PC-9 (cell line): Measurements from ENCODE around the gene MALAT1.

ENCODE experiments used
- CTCF ChIP-seq: fragments of 200-600 bp; sonication (generic); conservative IDR thresholded peaks from 2 replicates; pipeline ENCODE4 v1.6.1; 2017; ENCODE audit warnings: mixed run types, antibody characterized with exemption, mild to moderate bottlenecking, moderate library complexity
- EZH2 ChIP-seq: fragments of 200-600 bp; sonication (generic); IDR thresholded peaks from 2 replicates; pipeline ENCODE4 v1.8.0; 2017; ENCODE audit warnings: antibody characterized with exemption, low read depth

DNA sequence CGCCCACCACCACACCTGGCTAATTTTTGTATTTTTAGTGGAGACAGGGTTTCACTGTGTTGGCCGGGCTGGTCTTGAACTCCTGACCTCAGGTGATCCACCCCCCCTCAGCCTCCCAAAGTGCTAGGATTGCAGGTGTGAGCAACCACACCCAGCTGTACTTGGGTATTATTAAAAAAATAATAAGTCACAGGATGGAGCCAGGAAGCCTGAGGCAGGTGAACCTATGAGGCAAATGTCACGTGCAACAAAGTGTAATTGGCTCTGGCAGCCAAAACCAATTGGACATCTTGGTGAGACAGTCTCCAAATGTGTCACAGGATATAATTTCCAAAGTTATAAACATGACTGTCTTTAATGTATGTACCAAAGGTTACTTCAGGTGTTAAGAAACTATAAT is 24.0 kb upstream of the MALAT1 start:
- TF ChIP-seq EZH2 (no peak), CTCF (no peak)
